Upper lobe of right lung (tissue), 1 donor: ENCODE measurements around the gene ZNF891. TPM values are rescaled to one million over a fixed set of nuclear protein-coding genes. Genes with fewer than 3 reads are reported as not detected.
A peak's percentile ranks its signal among the peaks of the same experiment; 100 is the strongest.

ENCODE experiments used
- ATAC-seq: fragments of 200-7000 bp; cut with Tn5 transposase; one replicate; pipeline ENCODE4 v1.9.1; 2020; ENCODE audit warnings: mild to moderate bottlenecking, moderate library complexity
- DNase-seq: peaks from one replicate; pipeline ENCODE4 v3.0.0-alpha.2; 2020
- H3K27ac ChIP-seq: fragments of 200-600 bp; one replicate; pipeline ENCODE4 v1.8.0; 2022
- H3K27me3 ChIP-seq: fragments of 200-600 bp; one replicate; pipeline ENCODE4 v1.8.0; 2022; ENCODE audit warnings: mild to moderate bottlenecking
- H3K36me3 ChIP-seq: fragments of 200-600 bp; one replicate; pipeline ENCODE4 v1.8.0; 2022
- H3K4me1 ChIP-seq: fragments of 200-600 bp; one replicate; pipeline ENCODE4 v1.8.0; 2022
- H3K4me3 ChIP-seq: fragments of 200-600 bp; one replicate; pipeline ENCODE4 v1.8.0; 2022; ENCODE audit warnings: mild to moderate bottlenecking
- H3K9me3 ChIP-seq: fragments of 200-600 bp; one replicate; pipeline ENCODE4 v1.8.0; 2022
- intact Hi-C: fragments of 100-400 bp; cut with DNase I; formaldehyde crosslinking; loops from one replicate; pipeline ENCODE4 v1.11.0; 2022
- long read RNA-seq: library from polyadenylated mRNA; unstranded; transcript quantifications from one replicate; pipeline ENCODE4 v2.0.0, GENCODE V29; 2021
- total RNA-seq: library from RNA; stranded (reverse); fragmentation: NEBNext Ultra II Directional; extraction: Animal tissue kit (Norgen Biotek cat#: 25700); gene quantifications from one replicate; pipeline ENCODE4 v1.2.1, GENCODE V29; 2021
- TF ChIP-seq, protein P1 (sequence below): fragments of 200-600 bp; IDR thresholded peaks from one replicate; pipeline ENCODE4 v1.8.0; 2022; ENCODE audit warnings: antibody characterized with exemption
- donor health status: DM: no; HTN: yes; CAD: no; lungs with severe emphysema.

Gene ZNF891
- total RNA-seq: 2.4 TPM
- long read RNA-seq, full-length matches to known transcripts: 2 of 4 reads
- long read RNA-seq, partial matches to known transcripts: 0 of 4 reads
- long read RNA-seq, other reads (novel, unspliced or antisense): 2 of 4 reads

DNA sequence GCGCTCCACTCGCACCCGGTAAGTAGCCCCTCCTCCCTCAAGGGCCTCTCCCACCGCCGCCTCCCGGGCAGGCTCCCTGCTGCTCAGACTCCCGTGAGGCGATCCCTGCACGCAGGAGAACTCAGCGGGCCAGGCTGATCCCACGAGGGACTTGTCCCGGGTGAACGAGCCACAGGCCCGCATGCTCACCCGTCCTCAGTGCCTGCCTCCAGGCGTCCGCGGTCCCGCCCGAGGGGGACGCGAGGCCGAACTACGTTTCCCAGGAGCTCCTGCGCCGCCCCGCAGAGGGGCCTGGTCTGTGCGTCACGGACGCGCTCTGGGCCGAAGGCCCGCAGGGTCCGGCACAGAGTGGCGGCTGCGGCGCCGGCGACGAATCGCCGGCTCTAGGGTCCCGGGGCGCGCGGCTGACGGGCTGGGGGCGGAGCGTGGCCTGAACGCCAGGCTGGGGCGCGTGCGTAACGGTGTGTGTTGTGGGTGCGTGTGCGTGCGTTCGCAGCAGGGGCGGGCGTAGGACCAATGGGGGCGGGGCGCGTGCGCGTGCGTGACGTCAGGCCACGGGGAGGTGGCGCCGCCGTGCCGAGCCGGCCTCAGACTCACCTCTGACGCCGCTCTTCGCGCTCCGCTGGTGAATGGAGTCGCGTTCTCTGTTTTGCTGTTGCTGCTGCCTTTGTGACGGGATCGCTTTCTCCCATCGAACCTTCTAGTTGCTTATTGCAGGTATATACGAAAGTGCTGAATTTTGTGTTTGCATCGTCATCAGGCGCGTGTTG, at the start of gene ZNF891, which contains the start of gene ZNF10:
Gene ZNF891, minus strand, starts transcription at position 237 of the 770 bp plus-strand sequence. CDS start 8,356 bp downstream, outside the sequence.
Gene ZNF10, plus strand, starts transcription at position 590 of the 770 bp plus-strand sequence. CDS start 13,866 bp downstream, outside the sequence.
- no peaks in the 10 kb centered on the region for H3K27me3 ChIP-seq
- TF ChIP-seq, protein P1, sequence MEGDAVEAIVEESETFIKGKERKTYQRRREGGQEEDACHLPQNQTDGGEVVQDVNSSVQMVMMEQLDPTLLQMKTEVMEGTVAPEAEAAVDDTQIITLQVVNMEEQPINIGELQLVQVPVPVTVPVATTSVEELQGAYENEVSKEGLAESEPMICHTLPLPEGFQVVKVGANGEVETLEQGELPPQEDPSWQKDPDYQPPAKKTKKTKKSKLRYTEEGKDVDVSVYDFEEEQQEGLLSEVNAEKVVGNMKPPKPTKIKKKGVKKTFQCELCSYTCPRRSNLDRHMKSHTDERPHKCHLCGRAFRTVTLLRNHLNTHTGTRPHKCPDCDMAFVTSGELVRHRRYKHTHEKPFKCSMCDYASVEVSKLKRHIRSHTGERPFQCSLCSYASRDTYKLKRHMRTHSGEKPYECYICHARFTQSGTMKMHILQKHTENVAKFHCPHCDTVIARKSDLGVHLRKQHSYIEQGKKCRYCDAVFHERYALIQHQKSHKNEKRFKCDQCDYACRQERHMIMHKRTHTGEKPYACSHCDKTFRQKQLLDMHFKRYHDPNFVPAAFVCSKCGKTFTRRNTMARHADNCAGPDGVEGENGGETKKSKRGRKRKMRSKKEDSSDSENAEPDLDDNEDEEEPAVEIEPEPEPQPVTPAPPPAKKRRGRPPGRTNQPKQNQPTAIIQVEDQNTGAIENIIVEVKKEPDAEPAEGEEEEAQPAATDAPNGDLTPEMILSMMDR: no peak
- DNase-seq (peak; percentile 98), ATAC-seq (peak; percentile 99)
- H3K27ac ChIP-seq: peak within 1 kb of the TSS; percentile 94
- peaks cover 3% of the 10 kb centered on the region for H3K36me3 ChIP-seq
- peak within 1 kb of the TSS; percentile 66 for H3K4me3 ChIP-seq
- intact Hi-C loops: no loop called here
- H3K9me3 ChIP-seq: peaks cover 55% of the 10 kb centered on the region
- H3K4me1 ChIP-seq: no peaks in the 10 kb centered on the region

GRCh38 chr12:133174901-133175300, 44.8 kb upstream of the ZNF891 start:
- Histone ChIP-seq H3K27ac (no peak overlapping the region), H3K27me3 (no peaks in the 10 kb centered on the region), H3K9me3 (peaks cover 8% of the 10 kb centered on the region), H3K36me3 (no peaks in the 10 kb centered on the region), H3K4me3 (no peak overlapping the region), H3K4me1 (no peaks in the 10 kb centered on the region)
- TF ChIP-seq, protein P1: no peak
- ATAC-seq (no peak), DNase-seq (no peak)
- intact Hi-C loops: no loop called here

DNA sequence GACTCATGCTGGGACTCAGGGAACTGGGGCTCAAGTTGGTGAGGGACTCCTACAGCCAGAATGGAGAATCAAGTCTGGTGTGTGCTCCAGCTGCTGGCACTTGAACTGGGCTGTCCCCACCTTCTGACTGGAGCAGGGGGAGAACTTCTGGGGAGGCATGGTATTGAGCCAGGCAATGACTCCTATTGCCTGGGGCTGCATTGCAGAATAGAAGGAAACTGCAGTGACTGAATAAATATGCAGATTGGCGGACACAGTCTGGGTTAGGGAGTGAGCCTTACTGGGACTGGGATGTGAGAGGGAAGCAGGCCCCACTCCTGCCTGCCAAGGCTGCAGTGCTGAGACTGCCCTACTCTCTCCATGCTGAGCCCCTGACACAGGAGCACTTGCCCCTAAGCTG, 42.4 kb upstream of the ZNF891 start:
- ATAC-seq: no peak
- TF ChIP-seq, protein P1: no peak
- Histone ChIP-seq H3K4me1 (no peaks in the 10 kb centered on the region), H3K4me3 (no peak overlapping the region), H3K9me3 (peaks cover 8% of the 10 kb centered on the region), H3K27ac (no peak overlapping the region), H3K27me3 (no peaks in the 10 kb centered on the region), H3K36me3 (no peaks in the 10 kb centered on the region)
- no peak for DNase-seq
- intact Hi-C loops: no loop called here

DNA sequence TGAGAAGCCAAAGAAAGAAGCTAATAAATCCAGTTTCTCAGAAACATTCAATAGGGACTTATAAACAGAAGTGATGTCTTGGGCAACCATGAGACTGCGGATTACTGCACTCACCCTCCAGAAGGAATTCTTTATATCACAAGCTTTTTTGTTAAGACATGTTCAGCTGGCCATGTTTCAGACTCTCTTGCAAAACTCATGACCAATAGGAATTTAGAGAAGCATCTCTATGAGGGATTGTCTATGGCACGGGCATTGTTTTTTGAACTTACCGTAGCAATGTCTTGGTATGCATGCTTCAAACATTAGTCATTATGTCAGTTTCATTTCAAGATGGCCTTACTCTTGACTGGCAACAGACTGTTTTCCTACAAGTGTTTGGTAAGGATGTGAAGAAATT, 35.7 kb upstream of the ZNF891 start:
- intact Hi-C loops: no loop called here
- no peak overlapping the region for H3K4me3 ChIP-seq
- TF ChIP-seq, protein P1: no peak
- DNase-seq (no peak), ATAC-seq (no peak)
- no peaks in the 10 kb centered on the region for H3K27me3 ChIP-seq
- no peaks in the 10 kb centered on the region for H3K4me1 ChIP-seq
- no peaks in the 10 kb centered on the region for H3K36me3 ChIP-seq
- H3K27ac ChIP-seq: no peak overlapping the region
- H3K9me3 ChIP-seq: peaks cover 40% of the 10 kb centered on the region

DNA sequence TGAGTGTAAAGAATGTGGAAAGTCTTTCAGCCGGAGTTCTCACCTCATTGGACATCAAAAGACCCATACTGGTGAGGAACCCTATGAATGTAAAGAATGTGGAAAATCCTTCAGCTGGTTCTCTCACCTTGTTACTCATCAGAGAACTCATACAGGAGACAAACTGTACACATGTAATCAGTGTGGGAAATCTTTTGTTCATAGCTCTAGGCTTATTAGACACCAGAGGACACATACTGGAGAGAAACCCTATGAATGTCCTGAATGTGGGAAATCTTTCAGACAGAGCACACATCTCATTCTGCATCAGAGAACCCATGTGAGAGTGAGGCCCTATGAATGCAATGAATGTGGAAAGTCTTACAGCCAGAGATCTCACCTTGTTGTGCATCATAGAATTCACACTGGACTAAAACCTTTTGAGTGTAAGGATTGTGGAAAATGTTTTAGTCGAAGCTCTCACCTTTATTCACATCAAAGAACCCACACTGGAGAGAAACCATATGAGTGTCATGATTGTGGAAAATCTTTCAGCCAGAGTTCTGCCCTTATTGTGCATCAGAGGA, 26.1 kb upstream of the ZNF891 start:
- Histone ChIP-seq H3K4me1 (no peaks in the 10 kb centered on the region), H3K27me3 (no peaks in the 10 kb centered on the region), H3K4me3 (no peak overlapping the region), H3K27ac (no peak overlapping the region), H3K9me3 (peaks cover 89% of the 10 kb centered on the region), H3K36me3 (peaks cover 36% of the 10 kb centered on the region)
- DNase-seq (no peak), ATAC-seq (no peak)
- intact Hi-C loops: no loop called here
- TF ChIP-seq, protein P1: no peak
